Gastroesophageal sphincter (tissue), 4 donors: ENCODE measurements around the gene KDM3B. TPM values are rescaled to one million over a fixed set of nuclear protein-coding genes. Genes with fewer than 3 reads are reported as not detected.

Source experiments
- ATAC-seq: fragments of 150-250 bp; one replicate; pipeline ENCODE4 v1.9.1; 2016; ENCODE audit warnings: mild to moderate bottlenecking, moderate library complexity
- H3K27ac ChIP-seq, 4 donors: fragments of 200-600 bp; sonication (generic) in 3 of 4; 1 replicate in 3 of 4; 2 replicates in 1 of 4; pipeline ENCODE4 v1.5.1; 2016 to 2019
- H3K27me3 ChIP-seq: fragments of 200-600 bp; sonication (generic); one replicate; pipeline ENCODE4 v1.5.1; 2019
- H3K36me3 ChIP-seq, 2 donors: fragments of 200-600 bp; sonication (generic); one replicate each; pipeline ENCODE4 v1.5.1; 2019; ENCODE audit warnings: control low read depth in 1 of 2
- H3K4me1 ChIP-seq, 3 donors: fragments of 200-600 bp; sonication (generic); 1 replicate in 2 of 3; 2 replicates in 1 of 3; pipeline ENCODE4 v1.5.1; 2016 to 2019; ENCODE audit warnings: control low read depth in 2 of 3
- H3K4me3 ChIP-seq, 2 donors: fragments of 200-600 bp; sonication (generic); one replicate each; pipeline ENCODE4 v1.5.1; 2019; ENCODE audit warnings: mild to moderate bottlenecking in 1 of 2, moderate library complexity in 1 of 2
- H3K9me3 ChIP-seq, 3 donors: fragments of 200-600 bp; sonication (generic); one replicate each; pipeline ENCODE4 v1.5.1; 2017 to 2019; ENCODE audit warnings: control low read depth in 2 of 3
- CTCF ChIP-seq, 4 experiments: fragments of 200-600 bp in 2 of 4; fragments of 450-650 bp in 2 of 4; sonication (generic) in 1 of 4; IDR thresholded peaks; one replicate each; pipeline ENCODE4 v1.5.1; 2017 to 2019; ENCODE audit warnings: antibody characterized with exemption in 4 of 4, mild to moderate bottlenecking in 2 of 4, moderate library complexity in 2 of 4
- EP300 ChIP-seq: sonication (generic); formaldehyde crosslinking; IDR thresholded peaks from one replicate; pipeline ENCODE4 v1.6.1; 2017; ENCODE audit warnings: antibody characterized with exemption, mild to moderate bottlenecking
- POLR2A ChIP-seq, 2 donors: fragments of 450-650 bp; IDR thresholded peaks; one replicate each; pipeline ENCODE4 v1.6.1; 2017; ENCODE audit warnings: antibody characterized with exemption in 2 of 2, mild to moderate bottlenecking in 2 of 2, moderate library complexity in 1 of 2
- POLR2AphosphoS5 ChIP-seq: sonication (generic); formaldehyde crosslinking; IDR thresholded peaks from one replicate; pipeline ENCODE4 v1.6.1; 2017; ENCODE audit warnings: antibody characterized with exemption
- WGBS, 2 donors: methylation state at CpG; one replicate each; pipeline ENCODE4 v1.1.5; 2018; ENCODE audit warnings: low coverage in 1 of 2; 5-methylcytosine and 5-hydroxymethylcytosine counted together
- total RNA-seq, 4 donors: library from RNA; depleted of rRNA; stranded (reverse); fragments of >200 nt; gene quantifications; one replicate each; pipeline ENCODE4 v1.1.0, GENCODE V29; 2016

KDM3B gene
- total RNA-seq, 4 donors from 2014 or later: 63.4 to 94.0 (median 77.8) TPM

- Histone ChIP-seq H3K27me3 (no peaks in the 10 kb centered on the region), H3K9me3 (no peaks in the 10 kb centered on the region), H3K4me1 (peaks cover 0 to 46% (median 8%) of the 10 kb centered on the region in 3 donors), H3K36me3 (peaks cover 0 to 10% of the 10 kb centered on the region in 2 donors), H3K27ac (peak overlapping the region; percentile 83 to 97 (median 96)), H3K4me3 (peak overlapping the region; percentile 91 to 96)
- WGBS, 2 donors: 16 to 24% methylated on average over 7 of the region's 13 CpGs
- no peak for TF ChIP-seq CTCF (IDR thresholded peaks at IDR 0.05)
- TF ChIP-seq POLR2A (IDR thresholded peaks at IDR 0.05): no peak
- TF ChIP-seq EP300: no peak
- TF ChIP-seq POLR2AphosphoS5: no peak
- peak; percentile 73 for ATAC-seq
These were observed 15.4 kb upstream of the KDM3B start for GRCh38 chr5:138336952-138337684.

GRCh38 chr5:138337685-138338410, 14.6 kb upstream of the KDM3B start, which contains the start of gene FAM53C:
FAM53C (plus strand) TSS chr5:138338266; CDS start chr5:138341336, 3,070 bp downstream.
- 0% methylated on average over 3 of the region's 56 CpGs; no CpG with 5 or more reads in 1 of the 2 donors for WGBS, 2 donors
- H3K9me3 ChIP-seq: no peaks in the 10 kb centered on the region
- H3K27me3 ChIP-seq: no peaks in the 10 kb centered on the region
- H3K36me3 ChIP-seq: peaks cover 0 to 17% of the 10 kb centered on the region in 2 donors
- H3K4me1 ChIP-seq: peaks cover 0 to 40% (median 5%) of the 10 kb centered on the region in 3 donors
- peak within 1 kb of the TSS; percentile 83 to 97 (median 96) for H3K27ac ChIP-seq
- ATAC-seq: peak; percentile 92
- TF ChIP-seq EP300 (no peak), POLR2A (IDR thresholded peaks at IDR 0.05) (peak; percentile 96 to 97), POLR2AphosphoS5 (peak; percentile 98), CTCF (IDR thresholded peaks at IDR 0.05) (peak in 2 of 4 experiments; percentile 12 to 36)
- peak within 1 kb of the TSS; percentile 91 to 96 for H3K4me3 ChIP-seq

- Histone ChIP-seq H3K4me3 (peak overlapping the region; percentile 91 to 96), H3K4me1 (peaks cover 0 to 40% (median 5%) of the 10 kb centered on the region in 3 donors), H3K9me3 (no peaks in the 10 kb centered on the region), H3K36me3 (peaks cover 0 to 24% of the 10 kb centered on the region in 2 donors), H3K27ac (peak overlapping the region; percentile 83 to 97 (median 96)), H3K27me3 (no peaks in the 10 kb centered on the region)
- no peak for TF ChIP-seq EP300
- TF ChIP-seq POLR2AphosphoS5: no peak
- no peak for TF ChIP-seq CTCF (IDR thresholded peaks at IDR 0.05)
- no peak for TF ChIP-seq POLR2A (IDR thresholded peaks at IDR 0.05)
- WGBS, 2 donors: 0% methylated on average over 1 of the region's 22 CpGs; no CpG with 5 or more reads in 1 of the 2 donors
- no peak for ATAC-seq
These were observed 13.9 kb upstream of the KDM3B start for GRCh38 chr5:138338411-138339090.

- 4 to 5% methylated on average over 4 to 6 of the region's 7 CpGs for WGBS, 2 donors
- Histone ChIP-seq H3K4me1 (peaks cover 0 to 40% (median 5%) of the 10 kb centered on the region in 3 donors), H3K27ac (peak overlapping the region; percentile 83 to 97 (median 96)), H3K27me3 (no peaks in the 10 kb centered on the region), H3K4me3 (peak overlapping the region; percentile 91 to 96), H3K36me3 (peaks cover 0 to 29% of the 10 kb centered on the region in 2 donors), H3K9me3 (no peaks in the 10 kb centered on the region)
- TF ChIP-seq EP300 (no peak), CTCF (IDR thresholded peaks at IDR 0.05) (no peak)
- no peak for ATAC-seq
These were observed 13.4 kb upstream of the KDM3B start for GRCh38 chr5:138339091-138339456.
